Uterus (tissue), 4 donors: Measurements from ENCODE around the gene RBMY1J. TPM values are rescaled to one million over a fixed set of nuclear protein-coding genes. Genes with fewer than 3 reads are reported as not detected.
"Not testable (repeated sequence)": the region's sequence is repeated elsewhere in the genome, so short reads cannot be mapped to it uniquely, and the experiment has no call there.

Experiments
- DNase-seq, 2 donors: peaks; one replicate each; pipeline ENCODE4 v3.0.0-alpha.2; 2019 to 2020
- H3K27ac ChIP-seq, 2 donors: fragments of 200-600 bp; sonication (generic); 1 replicate in 1 of 2; 2 replicates in 1 of 2; pipeline ENCODE4 v1.5.1; 2016 to 2018
- H3K27me3 ChIP-seq, 2 donors: fragments of 200-600 bp; sonication (generic); one replicate each; pipeline ENCODE4 v1.5.1; 2018 to 2019; ENCODE audit warnings: control low read depth in 1 of 2
- H3K36me3 ChIP-seq, 2 donors: fragments of 200-600 bp; sonication (generic); one replicate each; pipeline ENCODE4 v1.5.1; 2019; ENCODE audit warnings: control low read depth in 1 of 2
- H3K4me1 ChIP-seq, 2 donors: fragments of 200-600 bp; sonication (generic); one replicate each; pipeline ENCODE4 v1.5.1; 2018 to 2019; ENCODE audit warnings: control low read depth in 1 of 2
- H3K4me3 ChIP-seq, 2 donors: fragments of 200-600 bp; sonication (generic); 1 replicate in 1 of 2; 2 replicates in 1 of 2; pipeline ENCODE4 v1.5.1; 2018 to 2019; ENCODE audit warnings: mild to moderate bottlenecking in 1 of 2
- H3K9me3 ChIP-seq, 2 donors: fragments of 200-600 bp; sonication (generic); one replicate each; pipeline ENCODE4 v1.5.1; 2019; ENCODE audit warnings: control low read depth in 1 of 2
- POLR2A ChIP-seq, 2 donors: fragments of 450-650 bp; IDR thresholded peaks; one replicate each; pipeline ENCODE4 v1.6.1; 2016; ENCODE audit warnings: antibody characterized with exemption in 2 of 2, mild to moderate bottlenecking in 1 of 2, moderate library complexity in 1 of 2
- intact Hi-C: fragments of 100-400 bp; cut with DNase I; formaldehyde crosslinking; loops from one replicate; pipeline ENCODE4 v1.15.1; 2023; ENCODE audit warnings: low total_unique reads
- total RNA-seq, 4 donors: library from RNA; depleted of rRNA in 3 of 4; stranded (reverse); fragments of >200 nt in 3 of 4; gene quantifications; one replicate each; pipeline versions ENCODE4 v1.1.0 to v1.2.4, GENCODE V29; 2014 to 2023
- TF ChIP-seq, protein P1 (sequence below), 4 experiments: fragments of 200-600 bp in 2 of 4; fragments of 450-650 bp in 2 of 4; sonication (generic) in 2 of 4; IDR thresholded peaks; one replicate each; pipeline ENCODE4 v1.5.1; 2016 to 2019; ENCODE audit warnings: antibody characterized with exemption in 4 of 4, mild to moderate bottlenecking in 2 of 4, moderate library complexity in 1 of 4
- donor health status: DM: yes; HTN: yes; CAD: no.

Gene RBMY1J
- not detected for total RNA-seq

- H3K36me3 ChIP-seq, H3K9me3 ChIP-seq, H3K4me1 ChIP-seq, H3K27ac ChIP-seq, H3K4me3 ChIP-seq, DNase-seq, intact Hi-C loops, H3K27me3 ChIP-seq: not testable (repeated sequence)
These were observed at the start of gene RBMY1J for GRCh38 chrY:22403110-22403509. TSS of gene RBMY1J (plus strand) at chrY:22403410. CDS start at chrY:22405448, 2,038 bp downstream.

GRCh38 chrY:22367416-22367815, 35.8 kb upstream of the RBMY1J start:
- H3K27me3 ChIP-seq: no peaks in the 10 kb centered on the region
- H3K9me3 ChIP-seq: no peaks in the 10 kb centered on the region
- DNase-seq: no peak
- intact Hi-C loops: no loop called here
- H3K36me3 ChIP-seq: no peaks in the 10 kb centered on the region
- no peak for TF ChIP-seq POLR2A (IDR thresholded peaks at IDR 0.05)
- TF ChIP-seq, protein P1, sequence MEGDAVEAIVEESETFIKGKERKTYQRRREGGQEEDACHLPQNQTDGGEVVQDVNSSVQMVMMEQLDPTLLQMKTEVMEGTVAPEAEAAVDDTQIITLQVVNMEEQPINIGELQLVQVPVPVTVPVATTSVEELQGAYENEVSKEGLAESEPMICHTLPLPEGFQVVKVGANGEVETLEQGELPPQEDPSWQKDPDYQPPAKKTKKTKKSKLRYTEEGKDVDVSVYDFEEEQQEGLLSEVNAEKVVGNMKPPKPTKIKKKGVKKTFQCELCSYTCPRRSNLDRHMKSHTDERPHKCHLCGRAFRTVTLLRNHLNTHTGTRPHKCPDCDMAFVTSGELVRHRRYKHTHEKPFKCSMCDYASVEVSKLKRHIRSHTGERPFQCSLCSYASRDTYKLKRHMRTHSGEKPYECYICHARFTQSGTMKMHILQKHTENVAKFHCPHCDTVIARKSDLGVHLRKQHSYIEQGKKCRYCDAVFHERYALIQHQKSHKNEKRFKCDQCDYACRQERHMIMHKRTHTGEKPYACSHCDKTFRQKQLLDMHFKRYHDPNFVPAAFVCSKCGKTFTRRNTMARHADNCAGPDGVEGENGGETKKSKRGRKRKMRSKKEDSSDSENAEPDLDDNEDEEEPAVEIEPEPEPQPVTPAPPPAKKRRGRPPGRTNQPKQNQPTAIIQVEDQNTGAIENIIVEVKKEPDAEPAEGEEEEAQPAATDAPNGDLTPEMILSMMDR (IDR thresholded peaks at IDR 0.05): no peak
- H3K27ac ChIP-seq: no peak overlapping the region
- no peak overlapping the region for H3K4me3 ChIP-seq
- no peaks in the 10 kb centered on the region for H3K4me1 ChIP-seq

GRCh38 chrY:22370623-22371022, 32.6 kb upstream of the RBMY1J start:
- Histone ChIP-seq H3K36me3 (no peaks in the 10 kb centered on the region), H3K4me1 (no peaks in the 10 kb centered on the region), H3K4me3 (no peak overlapping the region), H3K27ac (no peak overlapping the region), H3K27me3 (no peaks in the 10 kb centered on the region), H3K9me3 (no peaks in the 10 kb centered on the region)
- intact Hi-C loops: no loop called here
- DNase-seq: no peak
- TF ChIP-seq, protein P1 (IDR thresholded peaks at IDR 0.05): no peak
- no peak for TF ChIP-seq POLR2A (IDR thresholded peaks at IDR 0.05)

- no peak overlapping the region for H3K27ac ChIP-seq
- no peaks in the 10 kb centered on the region for H3K36me3 ChIP-seq
- no peaks in the 10 kb centered on the region for H3K9me3 ChIP-seq
- intact Hi-C loops: no loop called here
- no peaks in the 10 kb centered on the region for H3K4me1 ChIP-seq
- no peak for DNase-seq
- no peaks in the 10 kb centered on the region for H3K27me3 ChIP-seq
- H3K4me3 ChIP-seq: no peak overlapping the region
- TF ChIP-seq POLR2A (IDR thresholded peaks at IDR 0.05): no peak
- TF ChIP-seq, protein P1 (IDR thresholded peaks at IDR 0.05): no peak
These were observed 29.7 kb upstream of the RBMY1J start for GRCh38 chrY:22373494-22373893.

GRCh38 chrY:22444718-22445396, 41.6 kb downstream of the RBMY1J start:
- H3K27ac ChIP-seq, H3K27me3 ChIP-seq, H3K9me3 ChIP-seq, DNase-seq, H3K36me3 ChIP-seq, H3K4me3 ChIP-seq, H3K4me1 ChIP-seq, intact Hi-C loops: not testable (repeated sequence)

- H3K27ac ChIP-seq, H3K9me3 ChIP-seq, H3K36me3 ChIP-seq, DNase-seq, intact Hi-C loops, H3K4me3 ChIP-seq, H3K4me1 ChIP-seq, H3K27me3 ChIP-seq: not testable (repeated sequence)
These were observed 52.3 kb downstream of the RBMY1J start for GRCh38 chrY:22455522-22455921.

DNA sequence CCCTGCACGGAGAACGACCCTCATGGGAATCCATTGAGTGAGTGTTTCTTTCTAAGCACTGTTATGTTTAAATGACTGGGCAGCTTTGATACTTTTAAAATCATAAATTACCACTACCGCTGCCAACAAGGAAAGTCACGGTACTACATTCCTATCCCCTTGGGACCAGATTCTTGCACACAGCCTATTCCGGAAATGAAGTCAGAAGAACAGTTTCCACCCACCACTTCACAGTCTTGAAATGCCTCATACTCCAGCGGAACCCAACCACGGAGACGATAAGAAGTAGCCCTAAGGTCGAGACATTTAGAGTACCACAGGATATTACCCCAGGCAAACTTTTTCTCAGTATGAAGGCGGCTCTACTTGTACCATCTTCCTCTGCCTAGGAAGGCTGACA, 58.8 kb downstream of the RBMY1J start:
- H3K4me1 ChIP-seq, intact Hi-C loops, H3K4me3 ChIP-seq, H3K36me3 ChIP-seq, H3K27me3 ChIP-seq, H3K27ac ChIP-seq, H3K9me3 ChIP-seq, DNase-seq: not testable (repeated sequence)

Other genes starting within 250 kb of the RBMY1J start
- gene RBMY1F, start 220.5 kb upstream of the RBMY1J start, total RNA-seq: not detected